HG03565 (cell line): ENCODE results near the gene NCOA6.

ENCODE experiments used
- ATAC-seq: cut with Tn5 transposase; IDR thresholded peaks from one replicate; pipeline ENCODE4 v1.9.1; 2021; ENCODE audit warnings: mild to moderate bottlenecking, moderate library complexity; ENCODE audit not compliant: unreplicated experiment

NCOA6 gene

DNA sequence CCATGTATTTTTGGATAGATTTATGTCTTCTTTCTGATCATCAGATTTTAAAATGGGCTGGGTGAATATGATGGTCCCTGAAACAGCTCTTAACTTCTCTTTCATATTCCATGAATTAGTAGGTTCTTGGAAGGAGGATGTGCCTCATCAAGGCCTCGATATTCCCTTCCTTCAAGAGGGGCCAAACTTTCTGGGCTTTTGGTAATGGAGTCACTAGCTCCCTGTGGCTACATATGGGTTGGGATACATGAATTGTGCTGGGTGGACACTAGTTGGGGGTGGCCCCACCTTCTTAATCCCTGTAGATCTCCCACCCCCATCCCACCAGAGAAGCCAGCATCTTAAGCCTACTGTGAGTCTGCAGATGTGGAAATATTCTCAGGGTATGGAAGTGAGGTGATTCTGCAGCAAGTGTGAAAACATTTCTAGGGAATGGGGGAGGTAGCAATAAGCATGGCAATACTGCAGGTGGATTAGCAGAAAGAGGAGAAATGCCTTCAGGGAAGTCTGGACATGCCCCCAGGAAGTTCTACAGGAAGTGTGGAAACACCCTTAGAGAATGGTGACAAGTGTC lies 119.1 kb downstream of the NCOA6 start:
- ATAC-seq = no peak

DNA sequence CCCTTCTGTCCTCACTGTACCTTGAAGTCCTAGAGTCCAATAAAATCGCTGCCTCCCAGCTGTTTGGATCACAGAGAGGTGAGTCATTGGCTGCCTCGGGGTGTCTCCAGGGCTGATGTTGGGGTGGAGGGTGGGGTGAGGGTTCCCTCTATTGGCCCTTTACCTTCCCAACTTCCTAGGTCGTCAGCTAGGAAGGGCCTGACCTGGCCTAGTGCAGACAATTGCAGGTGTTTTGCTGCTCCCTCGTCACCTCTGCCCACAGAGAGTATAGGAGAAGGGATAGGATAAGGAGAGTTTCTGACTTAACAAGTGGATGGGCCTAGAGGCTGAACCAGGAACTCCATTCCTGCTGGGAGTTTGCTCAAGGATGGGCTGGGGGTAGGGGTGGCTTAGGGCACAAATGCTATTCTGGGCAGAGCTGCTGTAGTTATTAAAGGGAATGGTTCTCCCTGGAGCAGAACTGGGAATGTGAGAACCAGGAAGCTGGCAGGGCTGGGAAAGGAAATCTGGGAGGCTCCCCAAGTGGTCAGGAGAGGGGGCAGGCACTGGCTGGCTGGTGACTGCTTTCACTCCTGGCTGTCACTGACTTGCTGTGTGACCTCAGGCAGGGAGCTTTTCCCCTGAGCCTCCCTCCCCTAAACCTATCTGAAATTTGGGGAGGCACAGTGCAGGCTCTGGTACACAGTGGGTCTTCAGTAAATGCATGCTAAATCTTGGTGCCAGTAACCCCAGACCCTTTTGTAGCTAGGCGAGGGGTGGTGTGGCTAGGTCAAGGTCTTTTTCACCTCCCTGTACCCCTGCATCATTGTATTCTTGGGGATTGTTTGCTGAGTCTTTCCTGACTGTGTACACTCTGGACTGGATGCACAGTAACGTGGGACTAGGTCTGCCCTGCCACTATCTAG lies 119.8 kb downstream of the NCOA6 start:
- no peak for ATAC-seq

DNA sequence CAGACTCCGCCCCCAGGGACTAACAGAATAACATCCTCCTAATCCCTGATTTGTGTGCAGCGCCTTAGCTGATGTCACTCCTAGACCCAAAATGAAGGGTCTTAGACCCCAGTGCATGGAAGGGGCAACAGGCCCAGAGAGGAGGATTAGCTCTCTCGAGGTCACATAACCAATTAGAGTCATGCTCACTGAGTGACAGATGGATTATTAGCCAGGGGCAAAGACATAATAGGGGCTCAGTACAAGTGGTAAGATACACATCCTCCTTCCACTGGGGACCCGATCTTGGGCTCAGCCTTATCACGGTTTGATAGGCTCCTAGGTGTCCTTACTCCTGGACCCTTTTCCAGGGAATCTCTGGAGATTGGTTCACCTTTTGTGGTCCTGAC lies 120.4 kb downstream of the NCOA6 start:
- ATAC-seq = no peak

DNA sequence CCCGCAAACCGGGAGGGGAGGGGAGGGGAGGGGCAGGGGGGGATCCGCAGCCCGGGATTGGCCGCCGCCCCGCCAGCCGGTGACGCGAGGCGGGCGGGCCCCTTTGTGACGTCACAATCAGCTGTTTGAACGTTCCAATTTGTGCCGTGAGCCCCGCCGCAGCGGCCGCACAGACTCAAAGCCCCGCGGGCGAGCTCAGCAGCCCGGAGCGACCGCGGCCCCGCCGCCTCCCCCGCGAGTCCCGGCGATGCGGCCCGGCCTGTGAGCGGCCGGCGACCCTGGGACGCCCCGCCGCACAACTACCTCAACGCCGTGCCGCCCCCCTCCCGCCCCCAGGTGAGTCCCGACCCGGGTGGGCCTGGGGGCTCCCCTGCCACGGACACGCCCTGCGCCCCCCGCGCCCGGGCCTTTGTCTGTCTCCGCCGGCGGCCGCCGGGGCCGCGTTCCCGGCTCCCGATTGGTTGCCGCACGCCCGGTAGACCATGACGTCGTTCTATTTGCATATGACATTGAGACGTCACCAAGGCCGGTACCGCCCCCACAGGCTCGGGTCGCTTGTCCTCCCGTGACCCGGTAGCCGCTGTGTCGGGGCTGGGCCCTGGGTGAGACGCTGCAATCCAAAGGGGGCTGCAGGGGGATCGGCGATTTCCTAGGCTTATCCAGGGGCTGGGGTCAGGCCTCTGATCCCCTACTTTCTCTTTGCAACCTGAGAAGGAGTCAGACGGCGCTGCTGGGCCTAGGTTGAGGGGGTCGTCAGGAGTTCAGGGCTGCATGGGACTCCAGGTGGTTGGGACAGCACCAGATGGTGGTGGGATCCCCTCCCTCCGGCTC lies 121.1 kb downstream of the NCOA6 start, which contains the start of gene TP53INP2:
Gene TP53INP2, plus strand, starts transcription at position 168 of the 831 bp plus-strand sequence. CDS start 4,396 bp downstream, outside the sequence.
- ATAC-seq = peak; percentile 42

DNA sequence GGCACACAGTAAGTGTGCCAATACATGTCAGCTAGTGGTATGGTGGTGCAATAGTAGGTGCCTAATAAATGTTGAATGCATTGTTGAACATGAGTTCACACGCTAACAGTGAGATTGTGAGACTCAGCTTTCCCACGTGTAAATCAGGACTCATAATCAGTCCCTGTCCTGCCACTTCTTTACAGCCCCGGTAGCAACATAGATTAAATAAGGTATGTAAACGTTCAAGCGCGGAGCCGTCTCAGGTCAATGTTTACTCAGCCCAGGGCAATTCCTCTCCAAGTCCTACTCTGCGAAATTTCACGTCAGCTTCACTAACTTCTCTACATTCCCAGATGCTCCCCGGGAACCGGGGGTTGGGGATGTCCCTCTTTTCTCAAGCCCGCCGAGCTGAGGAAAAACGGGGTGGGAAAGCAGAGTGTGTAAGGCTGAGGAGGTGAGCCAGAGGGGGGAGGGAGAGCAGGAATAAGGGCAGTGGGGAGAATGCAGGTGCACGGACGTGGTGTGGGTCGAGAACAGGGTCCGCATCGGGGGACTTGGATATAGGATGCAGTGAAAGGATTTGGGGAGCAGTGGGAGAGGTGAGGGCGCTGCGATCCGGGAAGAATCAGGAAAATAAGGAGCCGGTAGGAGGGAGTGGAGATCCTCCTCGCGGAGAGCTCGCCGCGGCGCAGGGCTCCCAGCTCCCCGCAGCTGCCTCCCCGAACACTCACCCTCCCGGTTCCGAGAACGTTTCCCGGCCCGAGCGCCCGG lies 121.9 kb downstream of the NCOA6 start:
- no peak for ATAC-seq

DNA sequence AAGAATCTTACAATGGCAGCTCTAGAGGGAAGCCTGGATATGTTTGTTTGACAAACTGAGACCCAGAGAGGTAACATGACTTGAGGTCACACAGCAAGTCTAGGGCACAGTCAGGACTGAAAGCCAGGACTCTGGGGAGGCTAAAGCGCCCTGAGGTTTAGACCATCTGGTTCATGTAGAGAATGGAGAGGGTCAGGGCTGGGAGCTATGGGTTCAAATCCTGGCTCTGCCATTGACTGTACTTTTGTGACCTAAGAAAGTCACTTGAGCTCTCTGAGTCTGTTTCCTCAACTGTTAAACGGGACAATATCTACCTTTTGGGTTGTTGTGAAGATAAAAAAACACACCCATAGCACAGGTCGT lies 122.4 kb downstream of the NCOA6 start:
- no peak for ATAC-seq

DNA sequence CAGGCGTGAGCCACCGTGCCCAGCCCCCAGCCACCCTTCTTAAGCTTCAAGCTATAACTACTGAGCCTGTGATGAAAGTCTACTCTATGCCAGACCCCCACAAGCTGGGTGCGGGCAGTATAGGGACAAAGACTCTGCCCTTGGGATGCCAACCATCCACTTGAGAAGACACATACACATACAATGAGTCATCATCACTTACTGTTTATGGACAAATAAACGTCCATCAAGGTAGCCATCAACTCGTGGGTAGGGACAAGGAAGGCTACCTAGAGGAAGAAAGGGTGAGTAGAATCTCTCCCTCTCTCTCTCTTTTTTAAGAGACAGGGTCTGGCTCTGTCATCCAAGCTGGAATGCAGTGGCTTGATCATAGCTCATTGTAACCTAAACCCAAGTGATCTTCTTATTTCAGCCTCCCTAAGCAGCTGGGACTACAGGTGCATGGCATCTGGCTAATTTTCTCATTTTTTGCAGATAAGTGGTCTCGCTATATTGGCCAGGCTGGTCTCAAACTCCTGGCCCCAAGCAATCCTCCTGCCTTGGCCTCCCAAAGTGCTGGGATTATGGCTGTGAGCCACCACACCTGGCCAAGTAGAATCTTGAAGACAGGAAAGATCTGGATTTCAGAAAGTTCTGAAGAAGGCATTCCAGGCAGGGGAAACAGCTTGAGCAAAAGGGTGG lies 123.9 kb downstream of the NCOA6 start:
- no peak for ATAC-seq

DNA sequence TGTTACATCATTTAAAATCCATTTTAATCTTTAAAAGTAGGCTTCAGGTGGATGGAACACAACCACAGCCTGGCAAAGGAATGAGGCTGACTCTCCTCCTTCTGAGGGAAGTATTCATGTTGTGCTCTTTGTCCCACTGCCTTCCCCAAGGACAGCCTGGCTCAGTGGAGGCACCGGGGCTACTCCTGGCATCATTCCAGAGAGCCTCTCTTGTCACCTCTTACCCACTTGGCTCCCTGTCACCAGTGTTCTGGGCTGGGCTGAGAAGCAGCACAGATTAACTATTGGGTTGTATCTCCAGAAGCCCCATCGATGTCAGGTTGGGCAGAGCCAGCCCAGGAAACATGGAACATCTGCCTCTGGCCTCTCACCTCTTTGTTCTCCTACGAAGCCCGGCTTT lies 132.0 kb downstream of the NCOA6 start:
- no peak for ATAC-seq

DNA sequence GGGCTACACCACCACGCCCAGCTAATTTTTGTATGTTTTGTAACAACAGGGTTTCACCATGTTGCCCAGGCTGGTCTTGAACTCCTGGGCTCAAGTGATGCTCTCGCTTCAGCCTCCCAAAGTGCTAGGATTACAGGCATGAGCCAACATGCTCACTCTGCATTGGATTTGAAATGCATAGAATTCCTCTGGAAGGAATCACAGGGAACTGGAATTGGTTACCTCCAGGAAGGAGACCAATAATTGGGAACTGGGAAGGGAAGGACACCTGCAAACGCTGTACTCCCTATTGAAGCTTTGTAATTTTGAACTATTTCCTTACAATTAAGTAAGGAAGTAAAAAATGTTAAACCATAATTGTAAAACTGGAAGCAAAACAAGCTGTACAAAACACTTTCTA lies 133.6 kb downstream of the NCOA6 start:
- ATAC-seq = no peak

DNA sequence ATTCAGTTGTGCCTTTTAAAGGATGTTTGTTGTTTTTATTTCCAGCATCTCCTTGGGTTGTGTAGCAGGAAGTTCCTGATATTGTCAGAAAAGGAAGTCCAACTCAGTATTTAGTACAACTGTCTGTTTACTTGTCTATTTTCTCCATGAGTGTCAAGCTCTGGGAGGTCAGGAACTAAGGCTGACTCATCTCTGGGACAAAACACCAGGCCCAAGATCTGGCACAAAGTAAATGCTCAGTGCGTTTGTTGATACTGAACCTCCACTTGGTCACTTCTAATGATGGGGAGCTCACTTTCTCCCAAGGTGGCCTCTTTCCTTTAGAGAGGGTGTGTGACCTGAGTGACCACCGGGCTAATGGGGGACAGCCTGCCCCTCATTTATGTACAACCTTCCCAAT lies 136.0 kb downstream of the NCOA6 start:
- ATAC-seq = no peak

DNA sequence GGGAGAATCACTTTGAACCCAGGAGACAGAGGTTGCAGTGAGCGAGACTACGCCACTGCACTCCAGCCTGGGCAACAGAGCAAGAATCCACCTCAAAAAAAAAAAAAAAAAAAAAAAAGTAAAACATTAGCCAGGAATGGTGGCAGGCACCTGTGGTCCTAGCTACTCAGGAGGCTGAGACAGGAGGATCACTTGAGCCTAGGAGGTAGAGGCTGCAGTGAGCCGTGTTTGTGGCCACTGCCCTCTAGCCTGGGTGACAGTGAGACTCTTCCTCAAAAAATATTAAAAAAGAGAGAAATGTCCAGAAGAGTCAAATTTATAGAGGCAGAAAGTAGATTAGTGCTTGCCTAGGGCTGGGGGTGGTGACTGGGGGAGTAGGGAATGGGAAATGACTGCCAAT lies 141.8 kb downstream of the NCOA6 start:
- ATAC-seq = no peak

DNA sequence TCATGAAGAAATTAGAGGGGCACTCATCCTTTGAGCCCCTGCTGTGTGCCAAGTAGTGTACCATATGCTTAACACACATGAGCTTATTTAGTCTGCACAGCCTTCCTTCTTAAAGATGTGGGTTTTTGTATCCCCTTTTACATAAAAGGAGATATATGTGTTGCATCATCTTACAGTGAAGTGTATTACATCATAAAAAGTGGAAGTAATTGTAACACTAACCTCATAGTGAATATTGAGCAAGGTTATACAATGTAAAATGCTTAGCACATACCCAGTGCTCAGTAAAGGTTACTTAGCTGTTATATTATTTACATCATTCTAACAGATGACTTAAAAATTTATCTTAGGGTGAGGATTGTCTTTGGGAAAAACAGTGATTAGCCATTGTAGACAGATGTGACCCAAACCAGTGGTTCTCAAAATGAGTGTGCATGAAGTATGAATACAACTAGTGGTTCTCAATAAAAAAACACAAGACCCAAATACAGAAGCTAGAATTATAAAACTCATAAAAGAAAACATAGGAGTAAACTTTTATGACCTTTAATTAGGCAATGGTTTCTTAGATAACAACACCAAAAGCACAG lies 144.8 kb downstream of the NCOA6 start:
- ATAC-seq = no peak

DNA sequence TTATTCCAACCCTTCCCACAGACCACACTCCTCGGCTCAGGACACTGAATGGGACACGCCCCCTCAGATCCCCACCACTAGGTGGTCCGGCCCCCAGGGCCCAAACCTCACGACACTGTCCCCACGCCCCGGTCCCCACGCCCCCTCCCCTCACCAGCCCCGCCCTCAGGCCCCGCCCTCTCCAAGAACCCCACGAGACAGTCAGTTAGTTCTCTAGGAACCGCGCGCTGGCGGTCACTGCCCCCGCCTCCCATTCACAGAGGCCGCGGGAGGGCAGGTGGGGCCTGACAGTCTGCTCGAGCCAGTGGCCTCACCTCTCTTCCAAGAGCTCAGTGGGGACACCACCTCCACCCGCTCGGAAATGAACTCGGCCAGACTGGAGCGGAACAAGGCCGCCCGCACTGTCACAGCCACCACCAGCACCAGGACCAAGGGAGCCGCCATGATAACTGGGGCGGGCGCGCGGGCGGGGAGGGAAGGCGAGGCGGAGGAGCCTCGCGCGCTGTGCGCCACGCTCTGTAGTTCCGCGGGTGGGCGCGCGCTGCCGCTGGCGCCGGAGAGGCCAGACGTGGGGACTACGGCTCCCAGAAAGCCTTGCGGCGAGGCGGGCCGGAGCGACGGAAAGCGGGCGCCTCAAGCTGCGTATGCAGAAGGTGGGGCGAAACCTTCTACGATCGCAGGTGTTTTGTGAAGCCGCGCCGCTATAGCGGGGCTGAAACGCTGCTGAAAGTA lies 148.6 kb downstream of the NCOA6 start, which contains the start of gene PIGU:
Gene PIGU, minus strand, starts transcription at position 451 of the 732 bp plus-strand sequence. Its CDS starts 7 bp downstream, at position 444.
- ATAC-seq = peak; percentile 95

DNA sequence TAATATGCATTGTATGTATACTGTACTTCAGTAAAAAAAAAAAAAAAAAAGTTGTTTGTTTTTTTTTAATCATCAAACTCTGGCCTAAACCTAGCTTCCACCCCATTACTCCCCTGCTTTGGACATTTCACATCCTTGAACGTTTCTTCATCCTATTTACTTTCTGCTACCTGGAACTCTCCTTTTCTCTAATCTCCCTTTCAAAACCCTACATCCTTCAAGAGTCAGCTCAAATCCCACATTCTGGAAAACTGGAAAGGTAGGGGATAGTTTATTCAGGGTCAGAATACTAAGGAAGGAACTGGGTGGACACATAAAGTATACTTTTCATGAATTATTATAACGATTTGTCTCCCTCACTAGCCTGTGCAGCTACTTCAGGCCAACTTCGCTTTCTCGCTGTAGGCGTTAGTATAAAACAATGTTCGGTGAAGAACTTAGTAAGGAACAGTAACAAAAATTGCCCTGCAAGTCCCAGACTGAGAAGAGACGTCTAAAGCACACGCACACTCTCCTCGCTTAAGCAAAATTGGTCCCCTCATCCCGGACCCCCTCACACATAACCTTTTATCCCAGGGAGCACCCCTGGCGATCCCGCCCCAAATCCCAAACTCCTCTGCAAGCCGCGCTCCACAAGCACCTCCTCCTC lies 149.3 kb downstream of the NCOA6 start:
- no peak for ATAC-seq

DNA sequence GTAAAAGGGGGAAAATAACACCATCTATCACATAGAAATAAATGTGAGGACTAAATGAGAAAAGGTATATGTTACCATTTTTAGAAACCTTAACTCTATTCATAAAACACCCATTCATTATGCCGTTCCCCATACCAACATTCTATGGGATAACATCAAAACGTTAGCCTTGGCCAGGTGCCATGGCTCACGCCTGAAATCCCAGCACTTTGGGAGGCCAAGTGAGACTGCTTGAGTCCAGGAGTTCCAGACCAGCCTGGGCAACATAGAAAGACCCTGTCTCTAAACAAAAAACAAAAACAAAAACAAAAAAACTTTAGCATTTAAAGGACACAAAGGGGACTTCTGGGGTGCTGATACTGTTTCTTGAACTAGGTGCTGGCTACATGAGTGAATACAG lies 149.9 kb downstream of the NCOA6 start:
- ATAC-seq = no peak

DNA sequence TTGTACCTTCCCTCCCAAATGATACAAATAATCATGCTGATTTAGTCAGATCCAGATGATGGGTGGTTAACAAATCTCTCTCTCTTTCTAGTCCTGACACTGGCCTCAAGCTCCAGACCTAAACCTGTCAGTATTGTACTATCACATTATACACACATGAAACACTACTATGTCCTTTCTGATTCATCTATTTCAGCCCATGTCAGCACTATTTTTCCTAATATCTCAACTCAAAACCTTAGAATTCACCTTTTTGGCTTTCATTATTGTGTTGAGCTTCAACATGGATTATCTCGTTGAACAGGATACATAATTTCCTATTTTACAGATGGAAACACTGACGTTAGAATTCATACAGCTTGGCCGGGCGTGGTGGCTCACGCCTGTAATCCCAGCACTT lies 152.0 kb downstream of the NCOA6 start:
- no peak for ATAC-seq

DNA sequence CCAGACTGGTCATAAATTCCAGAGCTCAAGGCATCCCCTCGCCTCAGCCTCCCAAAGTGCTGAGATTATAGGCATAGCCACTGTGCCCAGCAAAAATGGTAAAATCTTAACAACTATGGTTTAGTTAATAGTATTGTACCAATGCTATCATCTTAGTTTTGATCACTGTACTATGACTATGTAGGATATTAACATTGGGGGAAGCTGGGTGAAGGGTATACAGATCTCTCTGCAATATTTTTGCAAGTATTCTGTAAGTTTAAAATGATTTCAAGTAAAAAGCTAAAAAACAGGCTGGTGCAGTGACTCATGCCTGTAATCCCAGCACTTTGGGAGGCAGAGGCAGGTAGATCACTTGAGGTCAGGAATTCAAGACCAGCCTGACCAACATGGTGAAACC lies 156.4 kb downstream of the NCOA6 start:
- no peak for ATAC-seq
